ENCODE data around the gene SLC6A3.

Gene SLC6A3

DNA sequence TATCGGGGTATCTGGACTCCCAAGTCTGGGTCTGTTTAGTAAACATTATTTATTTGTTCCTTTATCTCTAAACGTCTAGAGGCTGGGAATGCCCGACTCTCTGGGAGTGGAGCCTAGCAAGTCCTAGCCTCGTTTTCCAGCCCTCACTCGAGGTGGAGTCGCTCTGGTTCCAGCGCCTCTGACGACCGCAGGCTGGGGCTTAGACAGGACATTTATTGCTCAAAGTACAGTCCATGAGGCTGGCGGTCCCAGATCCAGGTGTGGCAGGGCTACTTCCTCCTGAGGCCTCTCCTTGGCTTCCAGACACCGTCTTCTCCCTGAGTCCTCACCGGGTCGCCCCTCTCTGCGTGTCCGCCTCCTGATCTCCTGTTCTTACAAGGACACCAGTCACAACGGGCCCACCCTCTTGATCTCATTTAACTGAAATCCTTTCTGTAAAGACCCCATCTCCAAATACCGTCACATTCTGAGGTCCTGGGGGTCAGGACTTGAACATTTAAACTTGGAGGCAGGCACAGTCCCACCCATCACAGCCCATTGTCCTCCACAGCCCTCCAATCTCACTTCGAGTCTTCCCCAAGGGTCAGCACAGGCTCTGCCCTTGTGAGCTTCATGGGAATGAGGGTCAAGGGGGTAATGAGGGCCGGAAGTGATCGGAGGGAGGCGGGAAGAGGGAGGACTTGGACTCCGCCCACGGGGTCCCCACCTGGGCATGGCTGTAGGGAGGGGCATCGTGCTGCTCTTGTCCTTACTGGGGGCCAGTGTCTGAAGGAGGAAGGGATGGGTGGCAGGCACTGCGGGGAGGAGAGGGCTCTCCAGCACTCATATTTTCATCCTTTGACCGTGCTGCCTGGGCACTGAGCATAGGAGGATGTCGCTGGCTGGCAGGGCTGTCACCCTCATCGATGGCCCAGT is 88.1 kb downstream of the SLC6A3 start:
- no peak for DNase-seq (ENCODE audit: low spot score)
- TF ChIP-seq, protein P1, sequence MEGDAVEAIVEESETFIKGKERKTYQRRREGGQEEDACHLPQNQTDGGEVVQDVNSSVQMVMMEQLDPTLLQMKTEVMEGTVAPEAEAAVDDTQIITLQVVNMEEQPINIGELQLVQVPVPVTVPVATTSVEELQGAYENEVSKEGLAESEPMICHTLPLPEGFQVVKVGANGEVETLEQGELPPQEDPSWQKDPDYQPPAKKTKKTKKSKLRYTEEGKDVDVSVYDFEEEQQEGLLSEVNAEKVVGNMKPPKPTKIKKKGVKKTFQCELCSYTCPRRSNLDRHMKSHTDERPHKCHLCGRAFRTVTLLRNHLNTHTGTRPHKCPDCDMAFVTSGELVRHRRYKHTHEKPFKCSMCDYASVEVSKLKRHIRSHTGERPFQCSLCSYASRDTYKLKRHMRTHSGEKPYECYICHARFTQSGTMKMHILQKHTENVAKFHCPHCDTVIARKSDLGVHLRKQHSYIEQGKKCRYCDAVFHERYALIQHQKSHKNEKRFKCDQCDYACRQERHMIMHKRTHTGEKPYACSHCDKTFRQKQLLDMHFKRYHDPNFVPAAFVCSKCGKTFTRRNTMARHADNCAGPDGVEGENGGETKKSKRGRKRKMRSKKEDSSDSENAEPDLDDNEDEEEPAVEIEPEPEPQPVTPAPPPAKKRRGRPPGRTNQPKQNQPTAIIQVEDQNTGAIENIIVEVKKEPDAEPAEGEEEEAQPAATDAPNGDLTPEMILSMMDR (IDR thresholded peaks at IDR 0.05; ENCODE audit: extremely low read depth, insufficient read depth, missing control alignments) = no peak
- in situ Hi-C loops (cut with MboI; ENCODE audit: low pct_unique_long_range_greater_than_20kb, low sequenced_read_pairs, unreplicated experiment) = no loop called here

DNA sequence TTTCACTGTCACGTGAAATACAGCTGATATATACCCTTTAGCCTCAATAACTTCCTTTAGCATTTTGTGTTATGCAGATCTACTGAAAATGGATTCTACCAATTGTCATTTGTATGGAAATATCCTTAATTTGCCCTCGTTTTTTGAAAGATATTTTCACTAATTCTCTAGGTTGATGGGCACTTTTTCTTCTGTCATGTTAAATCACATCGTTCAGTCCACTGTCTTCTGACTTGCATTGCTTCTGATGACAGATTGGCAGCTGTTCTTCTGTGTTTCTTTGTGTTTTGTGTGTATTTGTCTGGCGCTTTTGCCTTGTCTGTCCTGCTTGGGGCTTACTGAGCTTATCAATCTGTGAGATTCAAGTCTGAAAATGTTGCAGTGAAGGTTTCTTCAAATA is 90.7 kb downstream of the SLC6A3 start:
- no peak for DNase-seq (ENCODE audit: low spot score)
- TF ChIP-seq, protein P1 (IDR thresholded peaks at IDR 0.05; ENCODE audit: extremely low read depth, insufficient read depth, missing control alignments) = no peak
- in situ Hi-C loops (cut with MboI; ENCODE audit: low pct_unique_long_range_greater_than_20kb, low sequenced_read_pairs, unreplicated experiment) = no loop called here

DNA sequence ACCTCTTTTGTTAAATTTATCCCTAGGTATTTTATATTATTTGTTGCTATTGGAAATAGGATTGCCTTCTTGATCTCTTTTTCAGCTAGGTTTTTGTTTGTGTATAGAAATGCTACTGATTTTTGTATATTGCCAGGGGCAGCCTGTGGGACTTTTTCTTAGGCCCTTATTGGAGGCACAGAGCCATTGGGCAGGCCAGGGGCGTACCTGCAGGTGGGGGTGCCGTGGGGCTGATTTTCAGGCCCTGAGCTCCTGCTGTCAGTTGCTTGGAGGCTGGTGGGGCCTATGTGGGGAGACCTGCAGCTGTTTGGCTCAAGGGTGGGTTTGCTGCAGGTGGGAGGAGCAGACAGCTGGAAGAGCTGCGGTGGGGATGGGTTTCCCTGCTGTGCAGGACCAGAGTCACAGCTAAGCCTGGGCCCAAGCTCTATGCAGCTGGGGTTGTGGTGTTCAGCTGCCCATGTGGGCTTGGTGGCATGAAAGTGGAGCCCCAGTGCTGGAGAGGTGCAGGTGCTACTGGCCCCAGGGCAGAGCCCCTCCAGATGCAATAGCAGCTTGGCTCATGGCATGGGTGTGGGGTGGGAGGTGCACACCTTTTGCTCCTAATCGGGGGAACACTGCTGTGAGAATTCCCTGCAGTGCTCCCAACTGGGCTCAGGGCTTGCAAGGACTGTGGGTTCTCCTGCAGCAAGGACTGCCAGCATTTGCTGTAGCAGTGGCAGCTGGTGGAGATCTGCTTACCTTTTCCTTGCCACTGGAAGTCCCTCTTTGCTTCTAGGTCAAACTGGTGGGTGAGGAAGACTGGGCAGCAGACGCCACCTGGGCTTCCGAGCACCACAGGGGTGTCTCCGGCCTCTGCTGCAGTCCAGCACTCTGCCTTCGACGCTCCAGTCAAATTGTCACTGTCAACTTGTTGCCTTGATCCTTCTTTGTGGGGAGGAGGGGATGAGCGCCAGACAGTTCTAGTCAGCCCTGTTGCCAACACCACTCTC is 92.7 kb downstream of the SLC6A3 start:
- DNase-seq (ENCODE audit: low spot score) = no peak

DNA sequence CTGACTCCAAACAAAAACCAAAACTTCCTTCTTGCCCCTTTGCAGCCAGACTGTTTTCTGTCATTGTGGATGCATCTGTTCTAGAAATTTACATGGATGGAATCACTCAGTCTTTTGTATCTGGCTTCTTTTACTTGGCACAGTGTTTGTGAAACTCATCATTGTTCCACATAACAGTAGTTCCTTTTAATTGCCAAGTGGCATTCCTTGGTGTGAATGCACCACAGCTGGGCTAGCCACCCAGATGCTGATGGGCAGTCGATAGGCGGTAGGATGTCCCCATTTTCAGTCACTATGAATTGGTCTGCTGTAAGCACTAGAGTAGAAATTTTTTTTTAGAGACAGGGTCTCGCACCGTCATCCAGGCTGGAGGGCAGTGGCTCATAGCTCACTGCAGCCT is 94.1 kb downstream of the SLC6A3 start:
- no peak for DNase-seq (ENCODE audit: low spot score)
- TF ChIP-seq, protein P1 (IDR thresholded peaks at IDR 0.05; ENCODE audit: extremely low read depth, insufficient read depth, missing control alignments) = no peak
- in situ Hi-C loops (cut with MboI; ENCODE audit: low pct_unique_long_range_greater_than_20kb, low sequenced_read_pairs, unreplicated experiment) = no loop called here

More for the DNA sequence above, 92.7 kb downstream of the SLC6A3 start:
- TF ChIP-seq, protein P1 (IDR thresholded peaks at IDR 0.05; ENCODE audit: extremely low read depth, insufficient read depth, missing control alignments) = no peak
- in situ Hi-C loops (cut with MboI; ENCODE audit: low pct_unique_long_range_greater_than_20kb, low sequenced_read_pairs, unreplicated experiment) = no loop called here

DNA sequence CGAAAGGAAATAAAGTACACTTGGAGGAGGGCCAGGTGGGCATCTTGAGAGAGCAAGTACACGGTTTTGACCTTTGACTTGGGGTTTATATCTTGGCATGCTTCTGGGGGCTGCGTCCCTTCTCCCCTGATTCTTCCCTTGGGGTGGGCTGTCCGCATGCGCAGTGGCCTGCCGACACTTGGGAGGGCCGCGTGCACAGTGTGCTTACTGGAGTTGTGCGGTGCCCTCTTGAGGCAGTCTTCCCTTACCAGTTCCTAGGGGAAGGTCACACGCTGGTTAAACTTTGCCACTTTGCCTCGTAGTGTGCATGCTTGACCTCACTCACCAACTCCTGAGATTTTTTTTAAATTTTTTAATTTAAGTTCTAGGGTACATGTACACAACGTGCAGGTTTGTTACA is 96.0 kb downstream of the SLC6A3 start:
- DNase-seq (ENCODE audit: low spot score) = no peak
- in situ Hi-C loops (cut with MboI; ENCODE audit: low pct_unique_long_range_greater_than_20kb, low sequenced_read_pairs, unreplicated experiment) = no loop called here
- TF ChIP-seq, protein P1 (IDR thresholded peaks at IDR 0.05; ENCODE audit: extremely low read depth, insufficient read depth, missing control alignments) = no peak

DNA sequence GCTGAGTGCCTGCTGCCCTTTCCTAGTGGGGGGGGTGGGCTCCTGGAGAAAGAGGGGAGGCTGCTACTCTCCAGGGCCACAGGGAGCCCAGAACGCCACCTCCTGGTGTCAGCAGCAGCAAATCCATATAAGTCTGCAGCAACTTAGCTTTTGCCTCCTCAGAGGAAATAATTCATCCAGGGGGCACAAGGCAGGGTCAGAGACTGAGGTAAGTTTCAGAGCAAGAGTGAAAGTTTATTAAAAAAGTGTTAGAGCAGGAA is 96.3 kb downstream of the SLC6A3 start:
- no peak for DNase-seq (ENCODE audit: low spot score)
- TF ChIP-seq, protein P1 (IDR thresholded peaks at IDR 0.05; ENCODE audit: extremely low read depth, insufficient read depth, missing control alignments) = no peak
- in situ Hi-C loops (cut with MboI; ENCODE audit: low pct_unique_long_range_greater_than_20kb, low sequenced_read_pairs, unreplicated experiment) = no loop called here
